HG02798 (cell line): ENCODE measurements around the gene ARHGEF37.

Experiments used
- ATAC-seq: cut with Tn5 transposase; IDR thresholded peaks from one replicate; pipeline ENCODE4 v1.9.1; 2021; ENCODE audit warnings: mild to moderate bottlenecking; ENCODE audit not compliant: unreplicated experiment, poor library complexity

The ARHGEF37 gene

GRCh38 chr5:149599375-149599774 is 18.1 kb downstream of the ARHGEF37 start:
- ATAC-seq, result no peak

DNA sequence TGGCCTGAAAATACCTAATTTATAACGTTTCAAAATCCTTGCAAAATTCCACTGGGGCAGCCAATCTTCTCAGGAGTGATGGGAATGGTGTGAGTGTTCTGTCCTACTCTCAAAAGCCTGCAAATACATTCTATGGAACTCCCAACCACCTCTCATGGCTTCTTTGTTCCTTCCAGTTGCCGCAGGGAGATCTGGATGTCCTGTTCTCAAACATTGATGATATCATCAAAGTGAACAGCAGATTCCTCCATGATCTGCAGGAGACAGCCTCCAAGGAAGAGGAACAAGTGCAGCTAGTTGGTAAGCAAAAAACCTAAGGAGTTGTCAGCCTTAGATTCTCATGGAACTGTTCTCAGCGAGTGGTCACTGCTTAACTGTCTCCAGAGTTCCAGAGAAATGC is 19.6 kb downstream of the ARHGEF37 start:
- no peak for ATAC-seq

GRCh38 chr5:149603210-149603609 is 21.9 kb downstream of the ARHGEF37 start:
- ATAC-seq, result no peak

DNA sequence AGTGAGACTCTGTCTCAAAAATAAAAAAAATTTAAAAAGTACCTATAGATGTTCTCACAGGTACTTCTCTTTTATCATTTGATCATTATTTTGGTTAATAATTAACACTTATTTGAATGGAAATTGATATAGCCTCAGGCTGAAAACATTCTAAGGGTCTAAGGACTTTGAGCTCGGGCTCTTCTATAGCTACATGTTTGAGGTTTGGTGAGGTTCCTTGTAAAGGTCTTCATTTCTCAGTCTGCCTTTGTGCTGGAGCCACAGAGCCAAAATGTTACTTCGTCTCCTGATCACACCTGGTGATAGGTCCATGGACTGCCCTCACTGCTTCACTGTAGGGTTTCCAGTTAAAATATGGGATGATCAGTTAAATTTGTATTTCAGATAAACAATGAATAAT is 22.6 kb downstream of the ARHGEF37 start:
- no peak for ATAC-seq

DNA sequence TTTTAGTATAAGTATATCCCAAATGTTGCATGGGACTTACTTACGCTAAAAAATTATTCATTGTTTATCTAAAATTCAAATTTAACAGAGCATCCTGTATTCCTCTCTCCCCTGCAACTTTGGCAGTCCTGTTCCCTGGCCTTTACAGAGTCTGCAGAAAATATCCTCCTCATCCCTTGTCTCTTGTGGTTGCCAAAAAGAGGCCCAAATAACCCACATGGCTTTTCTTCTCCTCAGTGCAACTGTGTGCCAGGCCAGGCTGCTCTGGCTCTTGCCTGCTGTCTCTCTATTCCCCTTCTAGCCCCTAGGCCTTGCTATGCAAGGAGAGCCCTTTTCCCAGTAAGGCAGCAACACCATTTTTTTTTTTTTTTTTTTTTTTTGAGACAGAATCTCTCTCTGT is 23.0 kb downstream of the ARHGEF37 start:
- no peak for ATAC-seq

DNA sequence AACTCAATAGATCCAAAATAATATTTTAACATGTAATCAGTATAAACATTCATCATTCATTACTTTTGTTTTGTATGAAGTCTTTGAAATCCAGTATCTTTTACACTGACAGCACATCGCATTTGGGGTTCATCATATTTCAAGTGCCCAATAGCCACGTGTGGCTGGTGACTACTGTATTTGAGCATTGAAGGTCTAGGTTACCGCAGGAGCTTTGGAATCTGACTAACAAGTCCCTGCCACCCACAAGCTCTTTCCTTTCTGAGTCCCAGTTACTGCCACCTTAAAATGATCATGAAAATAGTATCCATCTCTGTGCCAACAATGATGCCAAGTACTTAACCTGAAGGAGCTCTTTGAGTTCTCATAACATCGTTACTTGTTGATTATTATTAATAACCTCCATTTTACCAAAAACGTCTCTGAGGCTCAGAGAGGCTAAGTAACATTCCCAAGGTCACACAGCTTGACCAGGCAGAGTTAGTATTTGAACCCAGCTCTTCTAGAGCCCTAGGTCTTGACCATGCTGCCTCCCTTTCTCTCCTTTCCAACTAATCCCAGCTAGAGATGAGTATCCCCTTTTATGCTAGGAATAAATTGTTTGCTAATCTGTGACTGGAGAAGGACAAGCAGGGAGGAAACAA is 24.2 kb downstream of the ARHGEF37 start:
- ATAC-seq, result no peak

DNA sequence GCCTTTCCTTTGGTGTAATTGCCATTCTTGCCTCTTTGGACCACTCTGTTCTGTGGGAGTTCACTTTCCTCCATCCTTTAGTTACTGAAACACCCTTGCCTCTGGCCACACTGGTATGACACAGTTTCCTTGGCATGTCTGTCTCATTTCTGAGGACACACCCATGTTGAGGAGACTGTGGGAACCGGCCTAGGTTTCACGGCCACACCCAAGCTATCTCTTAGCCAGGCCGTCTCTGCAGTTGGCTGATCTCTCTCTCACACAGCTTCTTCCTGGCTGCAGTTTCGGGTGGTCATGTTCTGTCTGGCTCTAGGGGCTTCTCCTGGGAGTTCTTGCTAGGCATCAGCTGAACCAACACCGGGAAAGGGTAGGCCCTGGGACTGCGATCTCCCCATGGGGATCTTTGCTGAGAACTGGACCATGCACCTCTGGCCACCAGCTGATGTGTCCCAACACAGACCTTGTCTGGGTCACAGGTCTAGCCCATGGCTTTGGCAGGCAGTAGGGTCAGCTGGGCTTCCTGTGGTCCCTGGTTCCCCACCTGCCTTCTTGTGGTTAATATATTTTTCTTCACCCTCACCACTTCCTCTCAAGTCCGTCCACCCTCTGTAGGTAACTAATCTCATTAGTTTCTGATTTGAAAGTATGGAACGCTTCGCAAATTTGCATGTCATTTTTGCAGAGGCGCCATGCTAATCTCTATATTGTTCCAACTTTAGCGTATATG is 24.9 kb downstream of the ARHGEF37 start:
- peak; percentile 89 for ATAC-seq

DNA sequence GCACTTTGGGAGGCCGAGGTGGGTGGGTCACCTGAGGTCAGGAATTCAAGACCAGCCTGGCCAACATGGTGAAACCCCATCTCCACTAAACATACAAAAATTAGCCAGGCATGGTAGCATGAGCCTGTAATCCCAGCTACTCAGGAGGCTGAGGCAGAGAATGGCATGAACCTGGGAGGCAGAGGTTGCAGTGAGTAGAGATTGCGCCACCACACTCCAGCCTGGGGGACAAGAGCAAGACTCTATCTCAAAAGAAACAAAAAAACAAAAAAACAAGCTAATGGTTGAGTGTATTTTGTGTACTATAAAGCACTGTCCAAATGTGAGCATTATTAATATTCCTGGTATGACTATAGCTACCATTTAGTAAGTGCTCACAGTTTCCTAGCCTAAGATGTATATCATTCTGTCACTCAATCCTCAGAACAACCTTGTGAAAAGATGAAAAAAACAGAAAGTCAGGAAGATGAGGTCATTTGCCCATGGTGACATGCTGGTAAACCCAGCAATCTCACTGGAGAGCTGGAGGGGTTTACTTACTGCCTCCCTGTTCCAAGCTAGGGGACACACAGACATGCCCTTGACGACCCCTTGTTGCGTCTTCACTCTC is 27.7 kb downstream of the ARHGEF37 start:
- ATAC-seq, result no peak

DNA sequence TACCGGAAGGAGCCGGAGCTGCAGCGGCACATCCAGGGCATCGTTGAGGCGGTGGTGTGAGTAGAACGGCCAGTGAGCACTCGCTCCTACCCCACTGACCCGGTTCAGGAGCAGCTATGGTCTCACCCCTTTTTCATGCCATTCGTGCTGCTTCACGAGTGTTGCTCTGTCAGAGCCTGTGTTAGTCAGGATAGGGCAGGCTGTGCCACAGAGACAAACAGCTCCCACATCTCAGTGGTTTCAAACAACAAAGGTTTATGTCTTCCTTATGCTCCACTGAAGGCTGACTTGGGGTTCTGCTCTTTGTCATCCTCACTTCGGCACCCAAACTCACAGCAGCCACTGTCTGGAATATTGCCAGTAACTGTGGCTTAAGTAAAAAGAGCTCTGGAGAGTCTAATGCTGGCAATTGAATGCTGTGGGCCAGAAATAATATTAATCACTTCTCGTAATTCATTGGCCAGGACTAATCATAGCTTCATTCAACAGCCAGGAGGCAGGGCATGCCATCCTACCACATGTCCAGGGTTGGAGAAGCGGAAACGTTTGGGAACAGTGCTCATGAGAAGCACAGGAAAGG is 28.4 kb downstream of the ARHGEF37 start:
- no peak for ATAC-seq

GRCh38 chr5:149610589-149611255 is 29.4 kb downstream of the ARHGEF37 start:
- ATAC-seq, result no peak

GRCh38 chr5:149611326-149611725 is 30.0 kb downstream of the ARHGEF37 start:
- no peak for ATAC-seq

DNA sequence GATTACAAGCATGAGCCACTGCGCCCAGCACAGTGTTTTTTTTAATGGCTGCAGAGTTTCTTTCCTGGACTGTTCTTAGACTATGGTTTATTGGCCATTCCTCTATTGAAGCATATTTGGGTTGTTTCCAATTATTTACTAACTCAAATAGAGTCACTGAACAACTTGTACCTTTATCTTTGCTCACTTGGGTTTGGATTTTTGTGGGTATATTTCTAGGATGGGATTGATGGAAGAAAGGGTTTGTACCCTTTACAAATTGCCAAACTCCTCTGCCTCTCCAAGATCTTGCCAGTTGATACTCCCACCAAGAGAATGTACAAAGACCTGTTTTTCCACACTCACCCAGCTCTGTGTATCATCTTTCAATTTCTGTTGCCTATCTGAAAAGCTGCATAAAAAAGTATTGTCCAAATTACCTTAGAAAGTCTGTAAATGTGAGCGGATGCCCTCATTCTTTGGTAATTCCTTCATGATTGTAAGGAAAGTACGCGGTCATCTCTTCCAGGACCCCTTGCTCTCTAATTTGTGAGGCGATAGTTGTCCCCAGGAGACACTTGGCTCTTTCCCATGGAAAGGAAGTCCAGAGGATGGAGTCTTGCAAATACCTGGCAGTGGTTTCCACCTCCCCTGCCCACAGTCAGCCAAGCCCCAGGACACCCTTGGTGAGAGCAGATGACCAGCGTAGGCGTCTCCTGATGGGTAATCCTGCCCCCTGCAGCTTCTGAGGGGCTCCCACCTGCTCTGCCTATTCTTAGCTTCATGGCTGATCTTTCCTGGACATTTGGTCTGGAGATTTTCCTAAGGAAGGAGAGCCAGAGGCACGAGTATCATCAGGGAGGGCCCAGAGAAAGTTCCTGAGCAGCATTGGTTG is 33.0 kb downstream of the ARHGEF37 start:
- ATAC-seq, result no peak

DNA sequence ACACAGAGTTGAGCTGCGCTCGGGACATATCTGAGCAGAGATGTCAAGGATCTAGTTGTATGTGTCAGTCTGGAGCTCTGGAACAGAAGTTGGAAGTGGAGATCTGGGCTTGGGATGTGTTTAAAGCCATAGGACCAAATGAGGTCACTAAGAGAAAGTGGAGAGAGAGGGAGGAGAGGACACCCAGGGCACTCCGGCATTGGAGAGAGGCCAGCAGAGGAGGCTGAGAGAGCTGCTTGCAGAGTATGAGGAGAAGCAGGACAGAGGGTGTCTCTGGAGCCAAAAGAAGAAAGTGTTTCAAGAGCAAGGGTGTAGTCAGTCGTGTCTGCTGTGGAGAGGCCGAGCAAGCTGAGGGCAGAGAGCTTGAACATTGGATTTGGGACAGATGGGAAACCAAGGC is 34.7 kb downstream of the ARHGEF37 start:
- ATAC-seq, result no peak

- ATAC-seq, result peak; percentile 83
Observed at GRCh38 chr5:149616727-149617285, 35.5 kb downstream of the ARHGEF37 start.

GRCh38 chr5:149617760-149618306 is 36.5 kb downstream of the ARHGEF37 start:
- ATAC-seq, result peak; percentile 21

GRCh38 chr5:149618581-149619248 is 37.4 kb downstream of the ARHGEF37 start:
- ATAC-seq, result peak; percentile 41

GRCh38 chr5:149621415-149622098 is 40.3 kb downstream of the ARHGEF37 start:
- ATAC-seq, result no peak

- ATAC-seq, result no peak
Observed at GRCh38 chr5:149622466-149622865, 41.2 kb downstream of the ARHGEF37 start.
